ENCODE data around the gene RNU6-1.

Gene RNU6-1

DNA sequence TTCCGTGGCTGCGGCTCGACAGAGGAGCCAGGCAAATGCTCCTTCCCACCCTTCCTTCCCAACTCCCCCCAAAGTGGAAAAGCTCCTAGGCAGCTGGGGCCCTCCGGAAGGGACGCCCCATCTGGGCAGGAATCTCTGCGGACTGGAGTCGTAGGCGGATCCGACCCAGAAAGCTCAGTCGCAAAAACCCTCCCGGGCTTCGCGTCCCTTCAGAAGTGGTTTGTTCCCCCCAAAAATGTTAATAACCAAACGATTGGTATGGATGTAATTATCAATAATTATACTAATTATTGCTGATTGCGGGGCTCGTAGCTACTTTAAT, 3.8 kb downstream of the RNU6-1 start:
- H3K27me3 Mint-ChIP-seq (ENCODE audit: low read depth): peaks cover 82% of the 10 kb centered on the region
- H3K4me1 Mint-ChIP-seq: peaks cover 54% of the 10 kb centered on the region
- H3K27ac Mint-ChIP-seq: peak overlapping the region in 1 of 3 experiments; percentile 75
- no peaks in the 10 kb centered on the region for H3K36me3 Mint-ChIP-seq (ENCODE audit: low read depth)
- TF ChIP-seq, protein P1, sequence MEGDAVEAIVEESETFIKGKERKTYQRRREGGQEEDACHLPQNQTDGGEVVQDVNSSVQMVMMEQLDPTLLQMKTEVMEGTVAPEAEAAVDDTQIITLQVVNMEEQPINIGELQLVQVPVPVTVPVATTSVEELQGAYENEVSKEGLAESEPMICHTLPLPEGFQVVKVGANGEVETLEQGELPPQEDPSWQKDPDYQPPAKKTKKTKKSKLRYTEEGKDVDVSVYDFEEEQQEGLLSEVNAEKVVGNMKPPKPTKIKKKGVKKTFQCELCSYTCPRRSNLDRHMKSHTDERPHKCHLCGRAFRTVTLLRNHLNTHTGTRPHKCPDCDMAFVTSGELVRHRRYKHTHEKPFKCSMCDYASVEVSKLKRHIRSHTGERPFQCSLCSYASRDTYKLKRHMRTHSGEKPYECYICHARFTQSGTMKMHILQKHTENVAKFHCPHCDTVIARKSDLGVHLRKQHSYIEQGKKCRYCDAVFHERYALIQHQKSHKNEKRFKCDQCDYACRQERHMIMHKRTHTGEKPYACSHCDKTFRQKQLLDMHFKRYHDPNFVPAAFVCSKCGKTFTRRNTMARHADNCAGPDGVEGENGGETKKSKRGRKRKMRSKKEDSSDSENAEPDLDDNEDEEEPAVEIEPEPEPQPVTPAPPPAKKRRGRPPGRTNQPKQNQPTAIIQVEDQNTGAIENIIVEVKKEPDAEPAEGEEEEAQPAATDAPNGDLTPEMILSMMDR (IDR thresholded peaks at IDR 0.05; ENCODE audit: unreplicated experiment in 3 of 3): no peak
- H3K4me3 Mint-ChIP-seq: peak overlapping the region; percentile 77 to 83 (median 80)
- H3K9me3 Mint-ChIP-seq: no peaks in the 10 kb centered on the region

DNA sequence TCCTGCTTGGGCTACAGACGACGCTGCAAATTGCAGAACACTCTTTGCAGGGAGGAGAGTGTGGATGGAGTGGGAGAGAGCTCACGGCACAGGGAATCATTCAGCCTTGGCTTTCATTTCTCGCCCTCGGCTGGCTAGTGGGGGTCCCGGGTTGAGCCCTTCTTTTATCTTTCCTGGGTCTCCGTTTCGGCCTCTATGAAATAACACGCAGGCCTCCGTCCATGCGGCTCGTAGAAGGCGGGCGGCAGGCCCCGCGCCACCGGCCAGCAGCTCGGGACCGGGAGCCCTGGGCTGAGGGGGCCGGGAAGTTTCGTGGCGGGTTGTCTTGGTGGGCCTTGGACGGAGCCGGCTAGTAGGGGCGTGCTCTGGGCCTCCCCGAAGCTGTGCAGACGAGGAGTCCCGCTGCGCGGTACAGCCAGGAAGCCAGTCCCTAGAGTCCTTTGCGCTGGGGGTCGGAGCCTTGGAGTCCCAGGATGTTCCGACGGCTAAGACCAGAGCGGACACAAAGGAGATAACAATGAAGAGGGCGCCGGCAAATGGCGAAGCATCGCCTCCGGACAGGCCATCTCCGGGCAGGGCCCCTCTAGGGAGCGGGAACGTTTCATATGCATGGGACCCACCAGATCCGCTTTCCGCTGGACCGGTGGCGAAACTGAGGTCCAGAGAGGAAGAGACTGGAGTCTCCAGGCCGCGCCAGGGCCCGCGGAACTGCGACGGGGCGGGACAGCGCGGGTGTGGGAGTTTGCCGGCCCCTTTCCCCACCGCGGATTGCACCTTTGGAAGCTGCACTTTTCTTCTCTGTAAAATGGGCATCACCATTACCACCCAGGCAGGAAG, 4.3 kb downstream of the RNU6-1 start:
- Mint-ChIP-seq H3K27me3 (ENCODE audit: low read depth) (peaks cover 88% of the 10 kb centered on the region), H3K4me3 (peak overlapping the region; percentile 80 to 83 (median 82)), H3K4me1 (peaks cover 53% of the 10 kb centered on the region), H3K36me3 (ENCODE audit: low read depth) (no peaks in the 10 kb centered on the region), H3K27ac (no peak overlapping the region), H3K9me3 (no peaks in the 10 kb centered on the region)
- TF ChIP-seq, protein P1 (IDR thresholded peaks at IDR 0.05; ENCODE audit: unreplicated experiment in 3 of 3): no peak

DNA sequence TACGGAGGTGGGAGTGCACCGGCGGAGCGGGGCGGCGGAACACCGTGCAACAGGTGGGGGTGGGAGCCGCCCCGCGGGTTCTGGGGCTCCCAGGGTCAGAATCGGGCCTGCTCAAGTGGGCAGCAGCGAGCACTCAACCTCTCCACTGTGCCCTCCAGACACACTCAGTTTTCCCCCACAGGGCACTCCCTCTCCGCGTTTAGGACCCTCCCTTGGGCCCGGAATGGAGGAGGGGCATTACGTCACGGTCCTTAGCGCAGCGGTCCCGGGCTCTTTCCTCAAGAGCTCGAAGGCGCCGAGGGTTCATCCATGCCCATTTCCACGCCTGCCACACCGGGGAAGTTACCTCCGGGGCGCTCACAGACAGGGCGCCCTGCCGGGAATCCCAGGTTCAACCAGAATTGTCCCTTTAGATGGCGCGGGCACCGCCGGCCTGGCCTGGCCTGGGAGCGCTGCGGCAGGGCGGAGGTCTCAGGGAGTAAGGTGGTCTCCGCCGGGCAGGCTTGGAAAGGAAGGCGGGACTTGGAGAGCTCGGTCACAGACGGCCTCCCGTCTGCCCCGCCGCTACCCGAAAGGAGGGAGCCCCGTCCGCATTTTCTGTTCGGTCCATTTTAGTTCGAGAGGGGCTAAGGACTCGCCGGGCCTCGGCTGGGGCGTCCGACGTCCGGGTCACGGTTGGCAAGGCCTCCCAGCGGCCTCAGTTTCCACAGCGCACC, 5.1 kb downstream of the RNU6-1 start:
- Mint-ChIP-seq H3K36me3 (ENCODE audit: low read depth) (no peaks in the 10 kb centered on the region), H3K27ac (no peak overlapping the region), H3K4me1 (peaks cover 51% of the 10 kb centered on the region), H3K9me3 (no peaks in the 10 kb centered on the region), H3K4me3 (peak overlapping the region; percentile 80 to 83 (median 82)), H3K27me3 (ENCODE audit: low read depth) (peaks cover 92% of the 10 kb centered on the region)
- TF ChIP-seq, protein P1 (IDR thresholded peaks at IDR 0.05; ENCODE audit: unreplicated experiment in 3 of 3): no peak

DNA sequence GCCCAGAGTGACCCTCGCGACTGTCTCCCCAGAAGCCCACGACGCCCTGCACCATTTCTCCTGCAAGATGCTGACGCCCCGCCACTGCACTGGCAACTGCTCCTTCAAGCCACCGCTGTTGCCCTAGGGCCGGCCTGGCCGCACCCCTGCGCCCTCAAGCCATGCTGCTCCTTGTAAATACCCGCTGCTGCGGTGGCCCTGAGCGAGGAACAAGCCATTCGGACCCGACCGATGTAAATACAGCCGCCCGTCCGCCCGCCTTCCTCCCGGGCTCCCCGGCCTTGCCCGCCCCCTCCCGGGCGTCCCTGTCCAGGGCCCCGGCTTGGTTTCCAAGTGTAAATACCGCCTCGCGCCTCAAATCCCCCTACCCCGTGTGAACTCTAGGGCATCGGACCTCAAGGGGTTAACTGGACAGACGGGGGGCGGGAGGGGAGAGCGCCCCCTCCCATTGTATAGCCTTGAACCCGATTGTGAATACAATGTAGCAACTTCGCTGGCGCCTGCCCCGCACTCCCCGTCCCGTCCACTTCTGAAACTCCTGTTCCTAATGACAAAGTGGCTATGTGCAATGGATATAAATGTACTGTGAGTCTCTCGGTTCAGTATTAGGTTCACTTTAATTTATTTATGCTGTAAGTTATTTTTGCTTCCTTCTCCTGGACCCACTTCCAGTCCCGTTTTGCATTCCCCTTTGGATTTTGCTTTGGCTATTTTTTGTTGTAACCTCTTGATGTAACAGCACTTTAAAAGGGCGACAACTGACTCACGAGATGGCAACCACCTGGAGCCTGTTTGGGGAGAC, 5.9 kb downstream of the RNU6-1 start:
- H3K27me3 Mint-ChIP-seq (ENCODE audit: low read depth): peaks cover 95% of the 10 kb centered on the region
- no peaks in the 10 kb centered on the region for H3K36me3 Mint-ChIP-seq (ENCODE audit: low read depth)
- H3K27ac Mint-ChIP-seq: no peak overlapping the region
- no peaks in the 10 kb centered on the region for H3K9me3 Mint-ChIP-seq
- peaks cover 54% of the 10 kb centered on the region for H3K4me1 Mint-ChIP-seq
- H3K4me3 Mint-ChIP-seq: peak overlapping the region; percentile 73 to 83 (median 78)
- TF ChIP-seq, protein P1 (IDR thresholded peaks at IDR 0.05; ENCODE audit: unreplicated experiment in 3 of 3): peak; percentile 46 to 63 (median 53)

DNA sequence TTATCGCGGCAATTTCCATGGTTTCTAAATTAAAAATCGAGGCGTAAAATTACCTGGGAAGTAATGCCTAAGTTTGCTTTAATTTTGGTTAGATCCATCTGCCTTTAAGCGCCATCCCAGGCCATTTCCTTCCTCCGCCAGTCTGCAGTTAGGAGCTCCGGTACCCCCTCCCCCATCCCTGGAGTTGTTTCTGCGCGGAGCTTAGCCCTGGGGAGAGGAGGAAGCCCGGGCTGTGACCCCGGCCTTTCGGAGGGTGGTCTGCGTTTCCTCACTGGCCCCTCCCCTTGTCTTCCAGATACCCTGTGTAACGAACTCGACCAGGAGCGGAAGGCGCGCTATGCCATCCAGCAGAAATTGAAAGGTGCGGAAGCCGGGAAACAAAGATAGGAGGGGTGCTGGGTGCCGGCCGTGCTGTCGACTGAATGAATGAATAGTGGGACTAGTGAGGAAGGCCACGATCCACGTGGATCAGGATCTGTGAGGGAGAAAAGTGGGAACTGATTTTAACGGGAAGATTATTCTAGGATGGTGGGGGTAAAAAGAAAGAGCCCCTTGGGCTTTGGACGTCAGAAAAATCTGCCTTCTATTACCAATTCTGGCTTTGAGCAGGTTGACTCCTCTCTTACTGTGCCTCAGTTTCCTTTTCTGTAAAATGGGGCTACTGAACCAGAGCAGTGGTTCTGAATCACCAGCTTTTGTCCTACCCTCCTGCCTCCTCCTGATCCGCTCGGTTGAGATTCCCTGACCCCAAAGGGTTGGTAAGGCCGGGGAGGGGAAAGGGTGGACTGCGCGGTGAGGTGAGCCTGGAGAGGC, 6.7 kb downstream of the RNU6-1 start:
- Mint-ChIP-seq H3K27ac (no peak overlapping the region), H3K9me3 (no peaks in the 10 kb centered on the region), H3K4me1 (peaks cover 53% of the 10 kb centered on the region), H3K27me3 (ENCODE audit: low read depth) (peaks cover 97% of the 10 kb centered on the region), H3K4me3 (peak overlapping the region; percentile 70 to 83 (median 73)), H3K36me3 (ENCODE audit: low read depth) (no peaks in the 10 kb centered on the region)
- TF ChIP-seq, protein P1 (IDR thresholded peaks at IDR 0.05; ENCODE audit: unreplicated experiment in 3 of 3): no peak
